C4-2B (cell line): ENCODE results near the gene RNF20.

ENCODE experiments used
- ZFX ChIP-seq: fragments of 450-650 bp; IDR thresholded peaks from 2 replicates; pipeline ENCODE4 v1.6.1; 2017
- TF ChIP-seq, protein P1 (sequence below): fragments of 450-650 bp; conservative IDR thresholded peaks from 2 replicates; pipeline ENCODE4 v1.5.1; 2017; ENCODE audit warnings: mild to moderate bottlenecking

DNA sequence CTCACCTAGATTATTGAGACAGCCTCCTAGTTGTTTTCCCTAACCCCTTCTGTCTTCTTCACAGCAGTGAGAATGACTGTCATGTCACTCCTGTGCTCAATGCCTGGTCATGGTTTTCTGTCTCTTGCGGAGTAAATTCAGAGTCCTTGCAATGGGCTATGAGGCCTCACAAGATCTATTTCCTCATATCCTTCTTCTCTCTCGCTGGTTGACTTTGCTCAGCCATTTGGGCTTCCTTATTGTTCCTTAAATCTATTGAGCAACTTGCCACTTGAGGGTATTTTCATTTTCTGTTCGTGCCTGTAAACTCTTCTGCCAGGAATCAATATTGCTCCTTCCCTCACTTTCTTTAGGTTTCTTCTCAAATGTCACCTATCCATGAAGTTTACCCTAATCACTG lies 52.1 kb downstream of the RNF20 start:
- TF ChIP-seq, protein P1, sequence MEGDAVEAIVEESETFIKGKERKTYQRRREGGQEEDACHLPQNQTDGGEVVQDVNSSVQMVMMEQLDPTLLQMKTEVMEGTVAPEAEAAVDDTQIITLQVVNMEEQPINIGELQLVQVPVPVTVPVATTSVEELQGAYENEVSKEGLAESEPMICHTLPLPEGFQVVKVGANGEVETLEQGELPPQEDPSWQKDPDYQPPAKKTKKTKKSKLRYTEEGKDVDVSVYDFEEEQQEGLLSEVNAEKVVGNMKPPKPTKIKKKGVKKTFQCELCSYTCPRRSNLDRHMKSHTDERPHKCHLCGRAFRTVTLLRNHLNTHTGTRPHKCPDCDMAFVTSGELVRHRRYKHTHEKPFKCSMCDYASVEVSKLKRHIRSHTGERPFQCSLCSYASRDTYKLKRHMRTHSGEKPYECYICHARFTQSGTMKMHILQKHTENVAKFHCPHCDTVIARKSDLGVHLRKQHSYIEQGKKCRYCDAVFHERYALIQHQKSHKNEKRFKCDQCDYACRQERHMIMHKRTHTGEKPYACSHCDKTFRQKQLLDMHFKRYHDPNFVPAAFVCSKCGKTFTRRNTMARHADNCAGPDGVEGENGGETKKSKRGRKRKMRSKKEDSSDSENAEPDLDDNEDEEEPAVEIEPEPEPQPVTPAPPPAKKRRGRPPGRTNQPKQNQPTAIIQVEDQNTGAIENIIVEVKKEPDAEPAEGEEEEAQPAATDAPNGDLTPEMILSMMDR, result no peak
- no peak for TF ChIP-seq ZFX
